OCI-M2 (cell line): Measurements from ENCODE around the gene CIC.

Experiments used
- DNase-seq: peaks from one replicate; lab custom pipeline; 2025; ENCODE audit not compliant: unreplicated experiment; lab: John Stamatoyannopoulos, UW

The CIC gene

DNA sequence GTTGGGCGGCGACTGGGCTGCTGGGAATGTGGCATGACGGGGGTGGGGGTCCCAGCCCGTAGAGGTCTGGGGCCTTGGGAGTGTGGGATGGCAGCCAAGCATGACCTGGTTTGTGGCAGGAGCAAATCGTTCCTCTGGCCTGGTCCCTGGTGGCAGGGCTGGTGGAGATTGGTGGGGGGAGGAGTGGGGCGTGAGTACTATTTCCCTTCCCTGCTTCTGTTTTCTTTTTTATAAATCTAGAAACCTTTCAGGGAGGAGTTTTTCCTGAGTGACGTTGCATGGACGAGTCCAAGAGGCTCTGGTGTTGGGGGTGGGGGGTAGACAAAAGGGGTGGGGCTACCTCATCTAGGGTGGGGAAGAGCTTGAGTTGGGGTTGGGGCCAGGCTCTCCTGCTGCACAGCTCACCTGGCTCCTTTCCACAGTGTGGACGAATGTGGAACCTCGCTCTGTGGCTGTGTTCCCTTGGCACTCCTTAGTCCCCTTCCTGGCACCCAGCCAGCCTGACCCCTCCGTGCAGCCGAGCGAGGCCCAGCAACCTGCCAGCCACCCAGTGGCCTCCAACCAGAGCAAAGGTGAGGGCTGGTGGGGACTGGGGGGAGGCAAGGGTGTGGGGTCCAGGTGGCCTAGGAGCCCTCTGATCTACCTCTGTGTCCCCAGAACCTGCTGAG is 17.4 kb downstream of the CIC start:
- DNase-seq: no peak

DNA sequence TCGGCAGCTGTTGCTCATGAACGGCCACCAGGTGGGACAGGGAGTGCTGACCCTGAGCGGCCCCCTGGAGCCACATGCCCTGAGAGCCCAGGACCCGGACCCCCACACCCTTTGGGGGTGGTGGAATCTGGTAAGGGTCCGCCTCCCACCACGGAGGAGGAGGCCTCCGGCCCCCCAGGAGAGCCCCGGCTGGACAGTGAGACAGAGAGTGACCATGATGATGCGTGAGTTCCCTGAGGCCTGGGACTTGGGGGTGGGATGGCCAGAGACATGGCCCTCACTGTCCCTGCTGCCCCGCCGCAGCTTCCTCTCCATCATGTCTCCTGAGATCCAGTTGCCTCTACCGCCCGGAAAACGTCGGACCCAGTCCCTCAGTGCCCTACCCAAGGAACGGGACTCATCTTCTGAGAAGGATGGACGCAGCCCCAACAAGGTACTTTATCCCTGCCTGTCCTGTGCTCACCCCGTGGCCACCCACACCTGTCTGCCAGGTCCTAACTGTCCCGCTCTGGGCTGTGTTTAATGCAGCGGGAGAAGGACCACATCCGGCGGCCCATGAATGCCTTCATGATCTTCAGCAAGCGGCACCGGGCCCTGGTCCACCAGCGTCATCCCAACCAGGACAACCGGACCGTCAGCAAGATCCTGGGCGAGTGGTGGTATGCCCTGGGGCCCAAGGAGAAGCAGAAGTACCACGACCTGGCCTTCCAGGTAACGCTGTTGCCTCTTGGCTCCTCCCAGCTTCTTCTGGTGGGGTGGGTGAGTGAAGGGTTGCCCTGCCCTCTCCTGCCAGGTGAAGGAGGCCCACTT is 18.2 kb downstream of the CIC start:
- DNase-seq: no peak

DNA sequence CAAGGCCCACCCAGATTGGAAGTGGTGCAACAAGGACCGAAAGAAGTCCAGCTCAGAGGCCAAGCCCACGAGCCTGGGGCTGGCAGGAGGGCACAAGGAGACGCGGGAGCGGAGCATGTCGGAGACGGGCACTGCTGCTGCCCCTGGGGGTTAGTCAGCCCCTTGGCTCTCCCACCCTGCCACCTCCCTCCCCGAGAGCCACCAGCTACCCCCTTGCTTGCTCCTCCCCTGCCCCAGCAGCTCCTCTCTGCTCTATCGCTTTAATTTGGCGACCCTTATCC is 18.7 kb downstream of the CIC start:
- DNase-seq: no peak

DNA sequence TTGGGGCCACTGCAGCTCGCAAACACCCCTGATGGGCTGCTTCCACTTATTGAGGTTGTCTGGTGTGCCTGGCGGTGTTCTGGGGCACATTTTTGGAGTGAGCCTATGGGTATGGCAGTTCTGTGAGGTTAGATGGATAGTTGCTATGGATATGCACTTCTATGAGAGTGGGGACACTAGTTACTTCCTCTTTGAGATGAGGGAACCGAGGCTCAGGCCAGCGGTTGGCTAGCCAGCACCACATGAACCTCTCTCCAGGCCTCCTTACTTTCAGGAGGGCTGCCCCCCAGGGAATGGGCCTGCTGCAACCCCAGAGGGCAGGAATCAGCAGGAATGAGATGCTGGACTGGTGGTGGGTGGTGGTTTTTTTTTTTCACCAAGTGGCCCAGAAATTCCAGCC is 19.3 kb downstream of the CIC start:
- DNase-seq: no peak

DNA sequence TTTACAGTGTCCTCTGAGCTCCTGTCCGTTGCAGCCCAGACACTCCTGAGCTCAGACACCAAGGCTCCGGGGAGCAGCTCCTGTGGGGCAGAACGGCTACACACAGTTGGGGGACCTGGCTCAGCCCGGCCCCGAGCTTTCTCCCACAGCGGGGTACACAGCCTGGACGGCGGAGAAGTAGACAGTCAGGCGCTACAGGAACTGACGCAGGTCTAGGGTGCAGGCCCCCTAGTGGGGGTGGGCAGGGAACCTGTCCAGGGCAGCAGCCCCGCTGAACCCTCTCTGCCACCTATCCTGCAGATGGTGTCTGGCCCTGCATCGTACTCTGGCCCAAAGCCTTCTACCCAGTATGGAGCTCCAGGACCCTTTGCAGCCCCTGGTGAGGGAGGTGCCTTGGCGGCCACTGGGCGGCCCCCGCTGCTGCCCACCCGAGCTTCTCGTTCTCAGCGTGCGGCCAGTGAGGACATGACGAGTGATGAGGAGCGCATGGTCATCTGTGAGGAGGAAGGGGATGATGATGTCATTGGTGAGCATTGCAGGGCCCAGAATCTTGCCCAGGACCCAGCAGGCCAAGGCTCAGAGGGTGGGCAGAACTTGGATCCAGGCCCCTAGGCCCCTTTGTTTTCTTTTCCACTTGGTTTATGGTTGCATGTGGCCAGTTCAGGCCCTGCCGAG is 20.0 kb downstream of the CIC start:
- no peak for DNase-seq

DNA sequence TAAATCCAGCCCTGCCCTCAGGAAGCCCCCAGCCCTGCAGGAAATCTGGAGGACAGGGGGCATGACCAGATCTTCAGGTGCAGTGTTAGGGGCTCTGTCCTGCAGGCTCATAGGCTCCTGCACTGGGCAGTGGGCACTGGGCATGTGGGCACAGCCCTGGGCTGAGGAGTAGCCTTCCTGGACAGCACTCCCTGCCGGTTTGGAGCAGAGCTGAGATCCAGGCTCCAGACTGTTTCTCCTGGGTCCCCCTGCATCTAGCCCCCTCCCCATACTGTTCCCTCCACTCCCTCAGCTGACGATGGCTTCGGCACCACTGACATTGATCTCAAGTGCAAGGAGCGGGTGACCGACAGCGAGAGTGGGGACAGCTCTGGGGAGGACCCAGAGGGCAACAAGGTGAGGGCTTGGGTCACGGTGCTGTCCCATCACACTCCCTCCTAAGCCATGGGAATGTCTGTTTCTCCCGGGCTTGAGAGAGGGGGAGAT is 20.5 kb downstream of the CIC start:
- no peak for DNase-seq

DNA sequence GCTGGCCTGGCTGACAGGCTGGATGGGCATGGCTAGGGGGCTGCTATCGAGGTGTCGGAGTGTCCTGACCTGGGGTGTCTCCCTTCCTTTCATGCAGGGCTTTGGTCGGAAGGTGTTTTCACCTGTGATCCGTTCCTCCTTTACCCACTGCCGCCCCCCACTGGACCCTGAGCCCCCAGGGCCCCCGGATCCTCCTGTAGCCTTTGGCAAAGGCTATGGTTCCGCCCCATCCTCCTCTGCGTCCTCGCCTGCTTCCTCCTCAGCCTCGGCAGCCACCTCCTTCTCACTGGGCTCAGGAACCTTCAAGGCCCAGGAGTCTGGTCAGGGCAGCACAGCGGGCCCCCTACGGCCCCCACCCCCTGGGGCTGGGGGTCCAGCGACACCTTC is 21.1 kb downstream of the CIC start:
- DNase-seq: no peak

DNA sequence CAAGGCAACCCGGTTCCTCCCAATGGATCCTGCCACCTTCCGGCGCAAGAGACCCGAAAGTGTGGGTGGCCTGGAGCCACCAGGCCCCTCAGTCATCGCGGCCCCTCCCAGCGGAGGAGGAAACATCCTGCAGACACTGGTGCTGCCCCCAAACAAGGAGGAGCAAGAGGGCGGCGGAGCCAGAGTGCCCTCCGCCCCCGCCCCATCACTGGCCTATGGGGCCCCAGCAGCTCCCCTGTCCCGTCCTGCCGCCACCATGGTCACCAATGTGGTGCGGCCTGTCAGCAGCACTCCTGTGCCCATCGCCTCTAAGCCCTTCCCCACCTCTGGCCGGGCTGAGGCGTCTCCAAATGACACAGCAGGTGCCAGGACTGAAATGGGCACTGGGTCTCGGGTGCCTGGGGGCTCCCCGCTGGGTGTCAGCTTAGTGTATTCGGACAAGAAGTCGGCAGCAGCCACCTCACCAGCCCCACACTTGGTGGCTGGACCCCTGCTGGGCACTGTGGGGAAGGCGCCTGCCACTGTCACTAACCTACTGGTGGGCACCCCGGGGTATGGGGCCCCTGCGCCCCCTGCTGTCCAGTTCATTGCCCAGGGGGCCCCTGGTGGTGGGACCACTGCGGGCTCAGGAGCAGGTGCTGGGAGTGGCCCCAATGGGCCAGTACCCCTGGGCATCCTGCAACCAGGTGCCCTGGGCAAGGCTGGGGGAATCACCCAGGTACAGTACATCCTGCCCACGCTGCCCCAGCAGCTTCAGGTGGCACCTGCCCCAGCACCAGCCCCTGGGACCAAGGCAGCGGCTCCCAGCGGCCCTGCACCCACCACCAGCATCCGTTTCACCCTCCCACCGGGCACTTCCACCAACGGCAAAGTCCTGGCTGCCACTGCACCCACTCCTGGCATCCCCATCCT is 21.7 kb downstream of the CIC start:
- DNase-seq: no peak

DNA sequence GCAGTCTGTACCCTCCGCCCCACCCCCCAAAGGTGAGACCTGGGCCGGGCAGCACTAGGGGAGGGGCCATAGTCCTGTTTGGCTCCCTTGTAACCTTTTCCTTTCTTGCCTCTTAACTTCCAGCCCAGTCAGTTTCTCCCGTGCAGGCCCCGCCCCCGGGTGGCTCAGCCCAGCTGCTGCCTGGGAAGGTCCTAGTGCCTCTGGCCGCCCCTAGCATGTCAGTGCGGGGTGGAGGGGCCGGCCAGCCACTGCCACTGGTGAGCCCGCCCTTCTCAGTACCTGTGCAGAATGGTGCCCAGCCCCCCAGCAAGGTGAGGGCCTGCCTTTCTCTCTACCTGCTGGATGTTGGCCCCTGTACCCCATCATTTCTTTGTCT is 22.4 kb downstream of the CIC start:
- DNase-seq: no peak

DNA sequence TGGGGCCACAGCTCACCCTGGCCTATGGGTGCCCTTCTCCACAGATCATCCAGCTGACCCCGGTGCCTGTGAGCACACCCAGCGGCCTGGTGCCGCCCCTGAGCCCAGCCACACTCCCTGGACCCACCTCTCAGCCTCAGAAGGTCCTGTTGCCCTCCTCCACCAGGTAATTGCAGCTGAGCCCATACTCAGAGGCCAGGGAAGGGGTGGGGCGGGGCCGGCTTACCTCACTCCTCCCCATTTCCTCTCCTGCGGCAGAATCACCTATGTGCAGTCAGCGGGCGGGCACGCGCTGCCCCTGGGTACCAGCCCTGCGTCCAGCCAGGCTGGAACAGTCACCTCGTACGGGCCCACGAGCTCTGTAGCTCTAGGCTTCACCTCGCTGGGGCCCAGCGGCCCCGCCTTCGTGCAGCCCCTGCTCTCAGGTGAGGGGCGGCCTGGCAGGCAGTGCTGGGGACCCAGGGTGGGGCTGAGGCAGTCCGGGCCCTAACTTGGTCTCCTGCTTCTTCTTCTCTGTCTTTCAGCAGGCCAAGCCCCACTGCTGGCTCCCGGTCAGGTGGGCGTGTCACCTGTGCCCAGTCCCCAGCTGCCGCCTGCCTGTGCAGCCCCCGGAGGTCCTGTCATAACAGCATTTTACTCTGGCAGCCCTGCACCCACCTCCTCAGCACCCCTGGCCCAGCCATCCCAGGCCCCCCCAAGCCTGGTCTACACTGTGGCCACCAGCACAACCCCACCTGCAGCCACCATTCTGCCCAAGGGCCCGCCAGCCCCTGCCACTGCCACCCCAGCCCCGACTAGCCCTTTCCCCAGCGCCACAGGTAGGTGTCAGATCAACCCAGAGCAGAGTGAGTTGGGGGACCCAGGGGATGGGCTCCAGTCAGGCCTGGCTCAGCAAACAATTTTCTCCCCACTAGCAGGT is 23.2 kb downstream of the CIC start:
- no peak for DNase-seq

DNA sequence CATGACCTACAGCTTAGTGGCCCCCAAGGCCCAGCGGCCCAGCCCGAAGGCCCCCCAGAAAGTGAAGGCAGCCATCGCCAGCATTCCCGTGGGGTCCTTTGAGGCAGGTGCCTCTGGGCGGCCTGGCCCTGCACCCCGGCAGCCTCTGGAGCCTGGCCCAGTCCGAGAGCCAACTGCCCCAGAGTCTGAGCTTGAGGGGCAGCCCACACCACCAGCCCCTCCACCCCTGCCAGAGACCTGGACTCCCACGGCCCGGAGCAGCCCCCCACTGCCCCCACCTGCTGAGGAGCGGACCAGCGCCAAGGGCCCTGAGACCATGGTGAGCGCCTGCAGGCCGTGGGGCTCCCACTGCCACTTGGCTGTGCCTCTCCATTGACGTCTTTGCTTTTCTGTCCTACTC is 23.9 kb downstream of the CIC start:
- DNase-seq: no peak

DNA sequence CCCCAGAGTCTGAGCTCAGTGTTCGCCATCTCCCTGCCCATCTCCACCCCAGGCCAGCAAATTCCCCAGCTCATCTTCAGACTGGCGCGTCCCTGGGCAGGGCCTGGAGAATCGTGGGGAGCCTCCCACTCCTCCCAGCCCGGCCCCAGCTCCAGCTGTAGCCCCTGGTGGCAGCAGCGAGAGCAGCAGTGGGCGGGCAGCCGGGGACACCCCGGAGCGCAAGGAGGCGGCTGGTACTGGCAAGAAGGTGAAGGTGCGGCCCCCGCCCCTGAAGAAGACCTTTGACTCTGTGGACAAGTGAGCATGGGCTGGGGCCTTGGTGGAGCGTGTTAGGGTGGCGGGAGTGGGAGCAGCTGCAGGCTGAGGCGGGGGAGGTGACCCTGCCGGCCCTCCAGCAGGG is 24.5 kb downstream of the CIC start:
- no peak for DNase-seq

DNA sequence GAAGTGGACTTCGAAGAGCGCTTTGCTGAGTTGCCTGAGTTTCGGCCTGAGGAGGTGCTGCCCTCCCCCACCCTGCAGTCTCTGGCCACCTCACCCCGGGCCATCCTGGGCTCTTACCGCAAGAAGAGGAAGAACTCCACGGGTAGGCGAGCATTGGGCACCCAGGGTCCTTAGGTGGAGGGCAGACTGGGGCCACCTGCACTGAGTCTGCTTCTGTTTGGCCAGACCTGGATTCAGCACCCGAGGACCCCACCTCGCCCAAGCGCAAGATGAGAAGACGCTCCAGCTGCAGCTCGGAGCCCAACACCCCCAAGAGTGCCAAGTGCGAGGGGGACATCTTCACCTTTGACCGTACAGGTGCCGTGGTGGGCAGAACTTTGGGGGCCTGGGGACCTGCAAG is 24.9 kb downstream of the CIC start:
- DNase-seq: no peak

DNA sequence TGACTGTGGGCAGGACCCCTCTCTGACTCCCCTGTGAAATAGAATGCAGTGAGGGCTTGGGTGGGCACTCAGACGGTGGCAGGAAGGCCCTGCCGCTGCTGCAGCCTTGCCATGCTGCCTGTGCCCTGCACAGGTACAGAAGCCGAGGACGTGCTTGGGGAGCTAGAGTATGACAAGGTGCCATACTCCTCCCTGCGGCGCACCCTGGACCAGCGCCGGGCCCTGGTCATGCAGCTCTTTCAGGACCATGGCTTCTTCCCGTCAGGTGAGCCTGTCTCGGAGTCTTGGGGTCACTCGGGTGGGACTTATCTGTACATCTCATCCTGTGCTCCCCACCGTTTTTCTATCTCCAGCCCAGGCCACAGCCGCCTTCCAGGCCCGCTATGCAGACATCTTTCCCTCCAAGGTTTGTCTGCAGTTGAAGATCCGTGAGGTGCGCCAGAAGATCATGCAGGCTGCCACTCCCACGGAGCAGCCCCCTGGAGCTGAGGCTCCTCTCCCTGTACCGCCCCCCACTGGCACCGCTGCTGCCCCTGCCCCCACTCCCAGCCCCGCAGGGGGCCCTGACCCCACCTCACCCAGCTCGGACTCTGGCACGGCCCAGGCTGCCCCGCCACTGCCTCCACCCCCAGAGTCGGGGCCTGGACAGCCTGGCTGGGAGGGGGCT is 25.6 kb downstream of the CIC start:
- DNase-seq: no peak

DNA sequence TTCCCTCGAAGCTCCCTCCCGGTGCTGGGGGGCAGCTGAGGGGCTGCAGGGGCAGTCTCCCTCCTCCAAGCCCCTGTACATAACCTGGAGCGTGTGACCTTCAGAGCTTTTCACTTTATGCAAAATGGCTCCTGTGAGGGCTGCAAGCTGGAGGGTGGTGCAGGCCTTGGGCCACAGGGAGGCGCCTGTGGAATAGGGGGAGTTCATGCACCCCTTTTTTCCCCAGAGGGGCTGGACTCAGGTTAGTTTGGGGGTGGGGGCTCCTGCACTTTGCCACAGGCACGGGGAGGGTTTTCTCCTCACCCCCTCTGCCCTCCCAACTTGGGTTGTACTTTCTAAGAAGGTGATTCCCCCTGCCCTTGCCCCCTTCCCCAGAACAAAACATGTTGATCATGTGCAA is 26.3 kb downstream of the CIC start:
- DNase-seq: no peak

DNA sequence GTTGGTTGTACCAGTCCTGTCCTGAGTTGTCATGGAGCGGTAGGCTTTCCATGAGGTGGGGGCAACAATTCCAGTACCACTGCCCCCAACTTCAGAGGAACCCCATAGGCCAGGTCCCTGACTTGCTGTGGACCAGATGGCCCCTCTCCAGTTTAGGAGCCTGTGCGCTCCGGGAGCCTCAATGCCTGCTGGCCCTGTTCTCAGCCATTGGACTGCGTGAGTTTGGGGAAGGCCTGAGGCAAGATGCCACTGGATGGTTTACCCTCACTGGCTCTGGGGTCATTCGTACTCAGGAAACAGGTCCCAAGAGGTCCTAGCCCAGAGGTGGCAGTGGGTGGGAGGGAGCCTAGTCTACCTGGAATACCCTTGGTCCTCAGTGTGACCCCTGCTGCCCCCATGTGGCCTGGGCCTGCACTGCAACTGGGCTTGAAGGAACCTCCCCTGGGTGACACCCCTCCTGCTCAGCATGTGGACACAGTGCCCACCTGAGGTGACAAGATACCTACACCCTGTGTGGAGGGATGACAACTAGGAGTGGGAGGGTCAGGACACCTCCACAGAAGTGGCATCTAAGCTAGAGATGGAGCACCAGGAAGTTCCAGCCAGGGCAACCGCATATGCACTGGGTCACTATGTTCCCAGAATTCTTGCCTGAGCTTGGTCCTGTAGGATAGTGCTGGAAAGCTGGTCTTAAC is 26.9 kb downstream of the CIC start:
- no peak for DNase-seq

DNA sequence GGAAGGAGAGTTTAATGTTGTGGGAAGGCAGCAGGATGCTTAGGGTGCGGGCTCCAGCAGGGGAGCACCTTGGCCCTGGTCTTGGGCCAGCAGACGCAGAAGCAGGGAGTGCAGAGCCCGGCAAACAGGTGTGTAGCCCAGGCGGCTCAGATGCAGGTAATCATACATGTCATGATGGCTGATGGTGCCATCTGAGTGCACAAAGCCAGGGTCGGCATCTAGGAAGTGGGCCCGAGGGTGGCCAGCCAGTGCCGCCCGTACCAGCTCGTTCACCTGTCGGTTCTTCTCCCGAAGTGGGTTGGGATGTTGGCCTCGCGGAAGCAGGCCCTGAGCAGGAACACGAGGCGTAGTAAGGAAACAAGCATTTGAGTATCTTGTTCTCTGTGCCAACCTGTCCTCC is 28.0 kb downstream of the CIC start:
- DNase-seq: no peak

DNA sequence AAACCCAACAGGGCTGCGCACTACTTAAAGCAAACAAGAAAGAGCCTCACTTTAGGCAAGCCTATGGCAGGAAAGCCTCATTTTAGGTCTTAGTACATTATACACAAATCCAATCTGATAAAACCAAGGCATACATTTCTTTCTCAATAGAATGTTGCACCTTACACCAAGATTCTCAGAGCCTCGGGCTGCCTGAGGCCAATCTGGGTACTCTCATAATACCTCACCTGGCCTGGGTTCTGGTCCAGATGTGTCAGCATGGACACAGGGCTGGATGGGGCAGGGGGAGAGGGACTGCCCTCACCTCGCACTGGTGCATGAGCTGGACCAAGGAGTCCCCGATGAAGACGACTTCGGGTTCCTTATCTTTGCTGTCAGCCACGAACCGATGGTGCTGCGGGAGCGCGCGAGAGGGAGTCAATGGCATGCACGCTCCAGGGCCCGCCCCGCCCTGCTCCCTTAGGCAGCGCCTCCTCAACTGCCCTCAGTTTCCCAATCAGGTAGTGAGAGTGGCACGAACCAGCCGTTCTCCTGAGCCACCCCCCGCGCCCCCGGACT is 32.7 kb downstream of the CIC start, which contains the start of gene PRR19:
Gene PRR19, plus strand, starts transcription at position 487 of the 558 bp plus-strand sequence. CDS start 7,453 bp downstream, outside the sequence.
- no peak for DNase-seq

DNA sequence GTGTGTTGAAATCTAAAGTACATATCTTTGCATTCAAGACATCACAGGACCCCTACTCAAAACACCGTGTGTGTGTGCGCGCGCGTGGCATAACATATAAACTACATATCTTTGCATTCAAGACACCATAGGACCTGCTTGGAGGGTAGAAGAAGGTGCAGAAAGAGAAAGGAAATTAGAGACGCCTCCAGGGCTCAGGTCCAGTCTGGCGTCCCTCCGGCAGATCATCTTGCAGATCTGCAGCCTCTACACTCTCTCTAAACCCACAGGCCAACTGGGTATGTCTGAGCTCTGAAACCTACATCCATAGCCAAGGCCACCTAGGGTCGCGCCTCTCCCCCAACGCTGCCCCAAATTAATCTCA is 34.0 kb downstream of the CIC start:
- DNase-seq: no peak
